T-helper 1 cell treated with Interleukin-12 subunit alpha and Interleukin-12 subunit beta and Interleukin-4 antibody, amounts not matched to agents 30 ng/mL and 1 ng/mL, for 36 hours (primary cell): ENCODE data around the gene POLQ. TPM values are rescaled to one million over a fixed set of nuclear protein-coding genes. Genes with fewer than 3 reads are reported as not detected.
"Not testable (repeated sequence)": the region's sequence is repeated elsewhere in the genome, so short reads cannot be mapped to it uniquely, and the experiment has no call there.

Experiments used
- intact Hi-C: fragments of 100-400 bp; cut with micrococcal nuclease; formaldehyde crosslinking; loops from one replicate; pipeline ENCODE4 v1.15.1; 2024
- total RNA-seq: library from RNA; stranded (reverse); gene quantifications from 2 replicates; pipeline ENCODE4 v1.2.3, GENCODE V29; 2022

POLQ gene
- total RNA-seq, 1 donor from 2014 or later, result 27.1 TPM

GRCh38 chr3:121515313-121515712 lies 30.5 kb downstream of the POLQ start:
- intact Hi-C loops, result no loop called here

DNA sequence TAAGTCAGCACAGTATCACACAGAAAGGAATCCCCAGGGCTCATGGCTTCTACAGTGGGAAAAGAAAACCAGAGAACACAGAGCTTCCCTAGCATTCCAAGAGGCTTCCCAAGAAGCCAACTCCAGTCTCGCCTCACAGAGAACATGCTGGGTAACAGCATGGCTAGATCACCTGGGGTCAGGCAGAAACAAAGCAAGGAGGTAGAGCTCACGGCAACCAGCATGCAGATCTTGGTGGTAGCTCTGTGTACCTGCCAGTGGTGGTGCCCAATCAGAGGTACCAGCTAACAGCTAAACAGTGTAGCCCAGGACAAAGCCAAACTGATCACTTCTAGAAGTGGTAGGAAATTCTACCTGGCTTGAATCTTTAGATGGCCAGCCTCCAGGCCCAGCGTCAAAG lies 31.3 kb downstream of the POLQ start:
- intact Hi-C loops, result no loop called here

DNA sequence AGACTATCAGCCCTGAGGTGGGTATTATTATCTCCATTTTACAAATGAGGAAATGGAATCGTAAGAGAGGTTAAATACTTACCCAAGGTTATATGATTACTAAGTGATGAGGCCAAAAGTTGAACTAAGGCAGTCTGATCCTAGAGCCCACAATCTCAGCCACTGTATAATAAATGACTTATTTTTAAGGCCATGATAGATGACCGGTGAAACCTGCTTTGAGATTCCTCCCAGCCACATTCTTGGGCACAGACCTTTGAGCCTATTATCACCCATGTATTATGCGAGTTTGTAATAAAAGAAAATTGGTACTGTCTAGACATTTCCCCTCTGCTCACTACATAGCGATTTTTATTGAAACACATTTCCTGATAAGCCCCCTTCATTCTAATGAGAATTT lies 37.4 kb downstream of the POLQ start:
- intact Hi-C loops, result no loop called here

- intact Hi-C loops, result no loop called here
These were observed 40.5 kb downstream of the POLQ start for GRCh38 chr3:121505256-121505655.

DNA sequence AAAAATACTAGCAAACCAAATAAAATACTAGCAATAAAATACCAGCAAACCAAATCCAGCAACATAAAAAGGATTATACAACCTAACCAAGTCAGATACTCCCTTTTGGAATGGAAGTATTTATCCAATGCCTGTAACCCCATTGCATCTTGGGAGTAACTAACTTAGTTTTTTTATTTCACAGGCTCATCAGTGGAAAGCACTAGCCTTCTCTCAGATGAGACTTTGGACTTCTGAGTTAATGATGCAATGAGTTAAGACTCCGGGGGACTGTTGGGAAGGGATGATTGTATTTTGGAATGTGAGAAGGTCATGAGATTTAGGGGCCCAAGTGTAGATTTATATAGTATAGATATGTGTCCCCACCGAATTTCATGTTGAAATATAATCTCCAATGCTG lies 41.2 kb downstream of the POLQ start:
- intact Hi-C loops, result no loop called here

GRCh38 chr3:121496786-121497185 lies 49.0 kb downstream of the POLQ start:
- intact Hi-C loops, result no loop called here

DNA sequence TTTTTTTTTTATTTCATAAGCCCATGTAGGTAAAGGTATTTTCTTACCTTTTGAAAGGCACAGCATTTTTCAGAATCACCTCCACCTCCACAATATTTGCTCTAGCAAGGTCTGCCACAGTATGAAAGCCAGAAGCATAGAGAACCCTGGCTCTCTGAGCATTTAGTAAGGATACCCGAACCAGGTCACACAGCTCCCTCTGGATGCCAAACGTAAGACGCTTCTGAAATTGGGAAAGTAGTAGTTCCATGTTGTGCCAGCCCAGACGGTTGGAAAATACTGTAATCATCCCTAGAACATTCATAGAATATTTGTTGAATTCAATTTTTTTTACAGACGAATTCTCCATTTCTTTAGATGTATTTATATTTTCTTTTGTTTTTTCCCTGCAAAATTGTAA lies 52.4 kb downstream of the POLQ start:
- intact Hi-C loops, result no loop called here

GRCh38 chr3:121491683-121492320 lies 54.0 kb downstream of the POLQ start:
- intact Hi-C loops, result no loop called here

DNA sequence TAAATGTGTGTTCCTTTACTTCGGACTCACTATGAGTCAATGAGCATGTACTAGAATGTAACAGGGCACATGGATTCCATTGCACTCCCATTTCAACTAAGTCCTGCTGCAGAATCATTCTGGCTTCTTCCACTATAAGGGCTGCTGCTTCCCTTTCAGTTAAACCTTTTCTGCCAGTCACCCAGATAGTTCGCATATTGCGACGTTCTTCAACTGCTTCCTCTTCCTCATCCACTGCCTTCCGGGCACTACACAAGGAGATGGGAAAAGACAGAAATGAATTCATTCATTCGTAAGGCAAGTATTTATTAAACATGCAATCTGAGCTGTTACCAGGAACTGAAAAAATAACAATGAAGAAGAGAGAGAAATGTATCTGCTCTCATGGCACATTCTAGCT lies 55.6 kb downstream of the POLQ start:
- intact Hi-C loops, result no loop called here

GRCh38 chr3:121488628-121489027 lies 57.2 kb downstream of the POLQ start:
- intact Hi-C loops, result no loop called here

GRCh38 chr3:121483290-121483689 lies 62.5 kb downstream of the POLQ start:
- intact Hi-C loops, result no loop called here

DNA sequence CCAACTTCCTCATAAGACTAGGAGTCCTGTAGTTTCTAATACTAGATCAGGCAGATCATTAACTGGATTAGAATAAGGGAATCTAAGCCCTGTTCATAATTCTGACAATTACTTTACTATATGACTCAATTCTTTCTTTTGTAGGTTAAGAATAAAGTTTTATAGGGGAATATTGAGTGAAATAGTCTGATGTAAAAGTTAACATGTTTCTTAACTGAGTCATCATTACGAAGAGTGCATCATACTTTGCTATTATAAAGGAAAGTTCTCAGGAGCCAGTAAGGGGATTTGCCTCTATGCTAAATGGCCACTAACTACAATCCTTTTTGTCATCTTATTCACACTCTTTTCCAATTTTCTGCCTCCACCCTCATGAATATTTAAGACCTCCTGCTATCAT lies 63.1 kb downstream of the POLQ start:
- intact Hi-C loops, result no loop called here

DNA sequence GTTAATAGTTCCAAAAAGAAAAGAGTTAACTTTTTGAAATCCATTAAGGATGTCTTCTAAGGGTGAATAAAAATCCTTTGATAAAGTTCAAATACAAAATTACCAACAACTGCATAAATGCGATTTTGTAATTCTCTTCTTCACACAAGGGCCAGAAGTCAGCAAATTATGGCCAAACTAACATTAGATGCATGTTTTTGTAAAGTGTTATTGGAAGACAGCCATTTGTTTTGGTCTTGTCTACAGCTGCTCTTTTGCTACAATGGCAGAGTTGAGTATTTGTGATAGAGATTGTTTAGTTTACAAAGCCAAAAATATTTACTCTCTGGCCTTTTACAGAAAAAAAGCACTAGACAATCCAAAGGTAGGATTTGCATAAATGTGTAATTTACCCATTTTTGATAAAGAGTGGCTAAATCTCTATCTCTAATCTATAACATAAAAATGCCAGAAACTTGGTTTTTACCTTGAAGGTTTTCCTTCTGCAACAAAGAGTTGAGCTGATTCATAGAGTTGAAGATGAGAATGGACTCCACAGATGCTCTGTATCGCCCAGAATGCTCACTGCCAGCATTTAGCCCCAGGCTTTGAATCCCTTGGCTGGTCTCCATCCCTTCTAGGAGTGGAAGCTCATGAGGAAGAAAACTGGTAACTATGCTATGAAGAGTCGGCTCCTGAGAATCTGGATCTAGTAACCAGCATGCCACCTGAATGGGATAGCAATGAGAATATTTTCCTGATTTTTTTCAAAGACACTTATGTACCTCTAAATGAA lies 64.5 kb downstream of the POLQ start:
- intact Hi-C loops, result no loop called here

DNA sequence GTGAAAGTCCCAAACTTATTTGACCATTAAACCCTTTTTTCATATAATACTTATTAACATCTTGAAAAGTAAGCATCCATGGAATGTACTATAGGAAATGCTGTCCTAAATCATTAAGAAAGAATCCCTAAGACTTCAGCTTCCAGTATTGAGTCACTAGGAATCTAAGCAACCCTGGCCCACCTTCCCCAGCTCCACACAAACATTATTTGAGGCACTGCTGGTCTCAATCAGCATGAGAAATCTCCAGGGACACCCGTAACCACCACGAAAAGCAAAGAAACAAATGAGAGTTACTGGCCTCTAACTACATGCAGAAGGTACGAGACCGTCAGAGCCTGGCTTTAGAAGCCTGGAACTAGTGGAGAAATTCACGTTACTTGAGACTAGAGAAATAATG lies 68.2 kb downstream of the POLQ start:
- intact Hi-C loops, result no loop called here

DNA sequence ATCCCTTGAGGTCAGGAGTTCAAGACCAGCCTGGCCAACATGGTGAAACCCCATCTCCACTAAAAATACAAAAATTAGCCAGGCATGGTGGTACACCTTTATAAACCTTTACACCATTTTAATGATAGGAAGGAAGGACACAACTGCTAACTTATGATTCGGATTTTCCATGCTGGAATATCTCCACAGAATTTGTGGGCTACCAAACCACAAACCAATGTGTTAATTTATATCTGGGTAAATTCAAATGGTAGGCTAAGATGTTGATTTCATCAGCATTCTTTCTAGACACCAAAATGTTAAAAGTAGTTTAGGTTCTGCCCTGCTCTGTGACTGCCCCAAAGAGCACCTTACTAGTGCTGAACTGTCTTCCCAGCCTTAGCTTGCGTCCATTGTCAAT lies 72.8 kb downstream of the POLQ start:
- intact Hi-C loops, result no loop called here

- intact Hi-C loops, result no loop called here
These were observed 78.7 kb downstream of the POLQ start for GRCh38 chr3:121467085-121467484.

DNA sequence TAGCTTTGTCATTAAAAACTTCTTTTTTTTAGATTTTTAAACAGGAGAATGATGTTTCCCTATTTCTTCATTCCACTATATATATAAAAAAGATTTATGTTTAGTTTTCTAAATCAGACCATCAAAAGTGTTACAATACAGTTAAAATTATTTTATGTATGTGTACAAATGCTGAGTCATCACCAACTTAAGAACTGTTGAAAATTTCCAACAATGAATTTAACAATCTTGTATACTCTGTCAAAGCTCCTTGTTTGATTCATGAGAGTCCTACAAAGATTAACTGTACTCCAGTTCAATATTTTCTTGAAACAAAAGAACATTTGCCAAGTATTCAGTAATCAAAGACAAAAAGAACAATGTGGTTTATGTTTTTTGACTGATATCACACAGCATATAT lies 82.0 kb downstream of the POLQ start:
- intact Hi-C loops, result loop anchor here (2.0 kb wide), 1 partner anchor 15 kb away; no protein-coding TSS in a partner anchor

DNA sequence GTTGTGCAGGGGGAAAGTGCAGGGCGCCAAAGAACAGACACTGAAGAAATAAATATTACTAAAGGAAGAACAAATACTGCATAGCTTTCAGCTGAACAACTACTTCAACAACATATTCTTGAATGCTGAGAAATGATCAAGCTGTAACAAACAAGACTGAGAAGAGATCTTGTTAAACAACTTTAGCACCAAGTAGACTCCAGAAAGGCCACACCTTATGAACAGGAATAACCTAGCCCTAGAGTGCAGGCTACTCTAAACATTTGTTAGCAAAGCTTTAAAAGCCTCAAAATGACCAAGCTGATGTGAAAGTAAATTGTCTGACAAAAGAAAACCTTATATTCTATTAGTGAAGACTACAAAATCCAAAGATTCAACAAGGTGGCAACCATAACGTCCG lies 83.2 kb downstream of the POLQ start:
- intact Hi-C loops, result no loop called here

DNA sequence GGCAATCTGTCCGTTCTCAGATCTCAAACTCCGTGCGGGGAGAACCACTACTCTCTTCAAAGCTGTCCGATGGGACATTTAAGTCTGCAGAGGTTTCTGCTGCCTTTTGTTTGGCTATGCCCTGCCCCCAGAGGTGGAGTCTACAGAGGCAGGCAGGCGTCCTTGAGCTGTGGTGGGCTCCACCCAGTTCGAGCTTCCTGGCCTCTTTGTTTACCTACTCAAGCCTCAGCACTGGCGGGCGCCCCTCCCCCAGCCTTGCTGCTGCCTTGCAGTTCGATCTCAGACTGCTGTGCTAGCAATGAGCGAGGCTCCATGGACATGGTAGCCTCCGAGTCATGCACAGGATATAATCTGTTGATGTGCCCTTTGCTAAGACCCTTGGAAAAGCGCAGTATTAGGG lies 94.0 kb downstream of the POLQ start:
- intact Hi-C loops, result not testable (repeated sequence)

- intact Hi-C loops, result no loop called here
These were observed 102.3 kb downstream of the POLQ start for GRCh38 chr3:121443456-121443855.

DNA sequence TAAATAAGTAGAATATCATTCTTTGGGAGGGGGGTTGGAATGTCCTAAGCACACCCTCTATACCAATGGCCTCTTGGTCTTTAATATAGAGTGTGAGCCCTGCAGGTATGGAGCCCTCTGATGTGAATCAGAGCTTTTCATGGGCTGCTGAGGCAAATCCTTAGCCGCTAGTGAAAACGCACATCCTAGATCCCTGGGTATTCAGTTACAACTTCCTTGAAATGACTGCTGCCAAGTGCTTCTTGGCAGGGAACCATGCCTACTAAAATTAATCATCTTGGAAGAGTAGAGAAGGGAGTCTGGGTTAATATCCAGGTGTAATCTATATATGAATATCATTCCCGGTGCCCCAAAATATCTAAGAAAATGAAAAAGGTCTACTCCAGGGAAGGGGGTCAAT lies 109.1 kb downstream of the POLQ start:
- intact Hi-C loops, result loop anchor here (10.0 kb wide), 1 partner anchor 692 kb away; the partner anchor contains the start of genes GTF2E1 and RABL3

GRCh38 chr3:121436074-121436473 lies 109.7 kb downstream of the POLQ start:
- intact Hi-C loops, result loop anchor here (10.0 kb wide), 1 partner anchor 691 kb away; the partner anchor contains the start of genes GTF2E1 and RABL3
